A673 (cell line): ENCODE measurements around the gene SNTG2.

ENCODE experiments used
- EZH2 ChIP-seq: fragments of 200-600 bp; sonication (generic); IDR thresholded peaks from 2 replicates; pipeline ENCODE4 v1.6.1; 2017; ENCODE audit warnings: borderline replicate concordance, low read depth, mild to moderate bottlenecking, mixed read lengths, antibody characterized with exemption, low read length; ENCODE audit not compliant: poor library complexity, severe bottlenecking
- TF ChIP-seq, protein P1 (sequence below): fragments of 300-800, 200-600 bp; sonication (generic); conservative IDR thresholded peaks from 2 replicates; pipeline ENCODE4 v1.5.1; 2017; ENCODE audit warnings: low read depth, mild to moderate bottlenecking, antibody characterized with exemption, low read length, moderate library complexity, mixed read lengths

DNA sequence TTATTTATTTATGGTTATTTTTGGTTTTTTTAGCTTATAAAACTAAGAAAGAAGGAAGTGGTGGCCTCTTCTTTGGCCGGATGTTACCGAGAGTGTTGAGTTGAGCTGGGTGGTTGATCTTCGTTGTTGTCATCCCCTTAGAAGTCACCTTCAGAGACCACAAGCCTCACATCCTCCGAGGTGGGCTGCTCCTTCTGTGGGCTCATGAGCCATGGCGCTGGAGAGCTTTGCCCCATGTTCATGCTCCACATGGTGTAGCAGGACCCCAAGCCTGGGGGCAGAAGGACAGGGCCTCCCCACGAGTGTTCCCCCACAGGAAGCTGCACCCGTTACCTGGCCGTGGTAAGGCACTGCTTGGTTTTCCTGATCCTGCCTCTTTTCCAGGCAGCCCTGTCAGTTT, 23.4 kb downstream of the SNTG2 start:
- TF ChIP-seq, protein P1, sequence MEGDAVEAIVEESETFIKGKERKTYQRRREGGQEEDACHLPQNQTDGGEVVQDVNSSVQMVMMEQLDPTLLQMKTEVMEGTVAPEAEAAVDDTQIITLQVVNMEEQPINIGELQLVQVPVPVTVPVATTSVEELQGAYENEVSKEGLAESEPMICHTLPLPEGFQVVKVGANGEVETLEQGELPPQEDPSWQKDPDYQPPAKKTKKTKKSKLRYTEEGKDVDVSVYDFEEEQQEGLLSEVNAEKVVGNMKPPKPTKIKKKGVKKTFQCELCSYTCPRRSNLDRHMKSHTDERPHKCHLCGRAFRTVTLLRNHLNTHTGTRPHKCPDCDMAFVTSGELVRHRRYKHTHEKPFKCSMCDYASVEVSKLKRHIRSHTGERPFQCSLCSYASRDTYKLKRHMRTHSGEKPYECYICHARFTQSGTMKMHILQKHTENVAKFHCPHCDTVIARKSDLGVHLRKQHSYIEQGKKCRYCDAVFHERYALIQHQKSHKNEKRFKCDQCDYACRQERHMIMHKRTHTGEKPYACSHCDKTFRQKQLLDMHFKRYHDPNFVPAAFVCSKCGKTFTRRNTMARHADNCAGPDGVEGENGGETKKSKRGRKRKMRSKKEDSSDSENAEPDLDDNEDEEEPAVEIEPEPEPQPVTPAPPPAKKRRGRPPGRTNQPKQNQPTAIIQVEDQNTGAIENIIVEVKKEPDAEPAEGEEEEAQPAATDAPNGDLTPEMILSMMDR: no peak
- no peak for TF ChIP-seq EZH2
